Thyroid gland (tissue), 4 donors: ENCODE measurements around the gene REM2.

Experiments
- CTCF ChIP-seq, 6 experiments: fragments of 200-600 bp in 3 of 6; fragments of 450-650 bp in 3 of 6; sonication (generic) in 3 of 6; IDR thresholded peaks; one replicate each; pipeline ENCODE4 v1.5.1; 2016 to 2019; ENCODE audit warnings: antibody characterized with exemption in 6 of 6, mild to moderate bottlenecking in 2 of 6, inconsistent platforms in 1 of 6, moderate library complexity in 1 of 6
- POLR2A ChIP-seq, 2 donors: fragments of 450-650 bp; IDR thresholded peaks; one replicate each; pipeline ENCODE4 v1.6.1; 2017; ENCODE audit warnings: antibody characterized with exemption in 2 of 2, mild to moderate bottlenecking in 2 of 2, moderate library complexity in 1 of 2

GRCh38 chr14:22892488-22892887 is 9.5 kb downstream of the REM2 start:
- TF ChIP-seq CTCF (IDR thresholded peaks at IDR 0.05), result no peak
- no peak for TF ChIP-seq POLR2A (IDR thresholded peaks at IDR 0.05)
